ENCODE results near the gene ITIH2.
A peak's percentile ranks its signal among the peaks of the same experiment; 100 is the strongest.

The ITIH2 gene

GRCh38 chr10:7792541-7792940 lies 89.4 kb downstream of the ITIH2 start:
- no peak for FAIRE-seq
- DNase-seq (ENCODE audit: insufficient read length, low spot score), result no peak

- no peak for FAIRE-seq
- no peak for DNase-seq (ENCODE audit: insufficient read length, low spot score)
These were observed 91.3 kb downstream of the ITIH2 start for GRCh38 chr10:7794251-7795026.

GRCh38 chr10:7795605-7796004 lies 92.5 kb downstream of the ITIH2 start:
- no peak for DNase-seq (ENCODE audit: insufficient read length, low spot score)
- FAIRE-seq, result no peak

- no peak for DNase-seq (ENCODE audit: insufficient read length, low spot score)
- peak; percentile 18 for FAIRE-seq
These were observed 94.5 kb downstream of the ITIH2 start for GRCh38 chr10:7797582-7797981.
